PC-3 (cell line): Measurements from ENCODE around the gene C11orf58. TPM values are rescaled to one million over a fixed set of nuclear protein-coding genes. Genes with fewer than 3 reads are reported as not detected.

Experiments used
- ATAC-seq: fragments of 200-7000 bp; cut with Tn5 transposase; 2 replicates; pipeline ENCODE4 v1.9.1; 2020; ENCODE audit warnings: mild to moderate bottlenecking, moderate library complexity
- BruUV-seq: library from RNA; stranded (reverse); fragments of 400-500 nt; replicated peaks from 2 replicates; lab custom pipeline; 2021; lab: Mats Ljungman, UMichigan
- CTCF ChIA-PET: fragments of 300-600 bp; sonication (Branson Sonifier 250); formaldehyde crosslinking; loops from one replicate; lab custom pipeline; 2022; ENCODE audit warnings: antibody characterized with exemption; lab: Charles Lee
- POLR2A ChIA-PET: fragments of 300-600 bp; sonication (Branson Sonifier 250); formaldehyde crosslinking; loops from one replicate; lab custom pipeline; 2022; ENCODE audit warnings: antibody characterized with exemption; ENCODE audit not compliant: unreplicated experiment; lab: Charles Lee
- DNase-seq: peaks from one replicate; pipeline ENCODE4 v3.0.0-alpha.2; 2015
- H2AFZ ChIP-seq: fragments of 300-600 bp; sonication (generic); 2 replicates; pipeline ENCODE4 v1.6.0; 2016; ENCODE audit warnings: antibody characterized with exemption, low read length
- H3F3A ChIP-seq: fragments of 300-600 bp; sonication (generic); one replicate; pipeline ENCODE4 v1.6.0; 2017; ENCODE audit warnings: antibody characterized with exemption, low read length, control low read depth, mild to moderate bottlenecking; ENCODE audit not compliant: unreplicated experiment
- H3K27ac ChIP-seq: fragments of 300-600 bp; sonication (generic); 2 replicates; pipeline ENCODE4 v1.5.1; 2016; ENCODE audit warnings: mild to moderate bottlenecking, low read length
- H3K27me3 ChIP-seq: fragments of 300-600 bp; sonication (generic); 2 replicates; pipeline ENCODE4 v1.6.1; 2016; ENCODE audit warnings: low read length, mixed read lengths
- H3K36me3 ChIP-seq: fragments of 300-600 bp; sonication (generic); 2 replicates; pipeline ENCODE4 v1.6.1; 2016; ENCODE audit warnings: low read depth, mixed run types, low read length, mixed read lengths
- H3K4me1 ChIP-seq: fragments of 300-600 bp; sonication (generic); 2 replicates; pipeline ENCODE4 v1.5.1; 2016; ENCODE audit warnings: low read length; ENCODE audit not compliant: insufficient read depth
- H3K4me2 ChIP-seq: fragments of 300-600 bp; sonication (generic); 2 replicates; pipeline ENCODE4 v1.6.0; 2016; ENCODE audit warnings: low read length
- H3K4me3 ChIP-seq: fragments of 300-600 bp; sonication (generic); 2 replicates; pipeline ENCODE4 v1.5.1; 2016; ENCODE audit warnings: mild to moderate bottlenecking, low read length, mixed read lengths
- H3K79me2 ChIP-seq: fragments of 300-600 bp; sonication (generic); 2 replicates; pipeline ENCODE4 v1.6.1; 2017; ENCODE audit warnings: low read length, mixed read lengths
- H3K9ac ChIP-seq: fragments of 300-600 bp; sonication (generic); 2 replicates; pipeline ENCODE4 v1.6.0; 2016; ENCODE audit warnings: mild to moderate bottlenecking, low read length
- H3K9me2 ChIP-seq: fragments of 300-600 bp; sonication (generic); replicated peaks from 2 replicates; pipeline ENCODE4 v1.6.1; 2016; ENCODE audit warnings: mixed run types, low read length, mixed read lengths
- H3K9me3 ChIP-seq: fragments of 300-600 bp; sonication (generic); 2 replicates; pipeline ENCODE4 v1.6.1; 2016; ENCODE audit warnings: low read length, mixed read lengths
- H4K20me1 ChIP-seq: fragments of 300-600 bp; sonication (generic); 2 replicates; pipeline ENCODE4 v1.6.1; 2016; ENCODE audit warnings: low read length, mixed read lengths
- CTCF ChIP-seq: fragments of 300-600 bp; sonication (generic); conservative IDR thresholded peaks from 2 replicates; pipeline ENCODE4 v1.5.1; 2017; ENCODE audit warnings: antibody characterized with exemption, low read depth, mild to moderate bottlenecking, low read length
- EZH2 ChIP-seq: fragments of 300-600 bp; sonication (generic); IDR thresholded peaks from one replicate; pipeline ENCODE4 v1.6.1; 2017; ENCODE audit warnings: antibody characterized with exemption, mild to moderate bottlenecking, low read length; ENCODE audit not compliant: unreplicated experiment
- EZH2phosphoT487 ChIP-seq: fragments of 300-600 bp; sonication (generic); IDR thresholded peaks from 2 replicates; pipeline ENCODE4 v1.6.1; 2018; ENCODE audit warnings: mild to moderate bottlenecking, antibody characterized with exemption, low read length, borderline replicate concordance
- intact Hi-C: fragments of 100-400 bp; cut with micrococcal nuclease; formaldehyde crosslinking; loops from 2 replicates; pipeline ENCODE4 v1.9.0; 2023
- total RNA-seq: library from RNA; depleted of rRNA; stranded (reverse); fragments of >200 nt; gene quantifications from 2 replicates; pipeline ENCODE4 v1.2.3, GENCODE V29; 2014

The C11orf58 gene
- total RNA-seq, 1 experiment from 2014 or later, result 157 TPM

GRCh38 chr11:16775614-16776283 is 37.3 kb downstream of the C11orf58 start:
- Histone ChIP-seq H3K9ac (no peak overlapping the region), H3K4me2 (no peak overlapping the region), H2AFZ (no peak overlapping the region), H3K79me2 (no peaks in the 10 kb centered on the region), H3K36me3 (no peaks in the 10 kb centered on the region), H3K27ac (no peak overlapping the region), H3F3A (no peaks in the 10 kb centered on the region), H3K4me3 (no peak overlapping the region), H4K20me1 (no peaks in the 10 kb centered on the region), H3K9me2 (no peaks in the 10 kb centered on the region), H3K9me3 (no peaks in the 10 kb centered on the region), H3K27me3 (no peaks in the 10 kb centered on the region), H3K4me1 (peaks cover 6% of the 10 kb centered on the region)
- ATAC-seq, result no peak
- no peak for TF ChIP-seq EZH2phosphoT487
- TF ChIP-seq EZH2, result no peak
- TF ChIP-seq CTCF, result no peak
- no peak for DNase-seq
- no TSS peak for BruUV-seq
- intact Hi-C loops, result no loop called here
- POLR2A ChIA-PET, result no interaction called here
- CTCF ChIA-PET, result no interaction called here

DNA sequence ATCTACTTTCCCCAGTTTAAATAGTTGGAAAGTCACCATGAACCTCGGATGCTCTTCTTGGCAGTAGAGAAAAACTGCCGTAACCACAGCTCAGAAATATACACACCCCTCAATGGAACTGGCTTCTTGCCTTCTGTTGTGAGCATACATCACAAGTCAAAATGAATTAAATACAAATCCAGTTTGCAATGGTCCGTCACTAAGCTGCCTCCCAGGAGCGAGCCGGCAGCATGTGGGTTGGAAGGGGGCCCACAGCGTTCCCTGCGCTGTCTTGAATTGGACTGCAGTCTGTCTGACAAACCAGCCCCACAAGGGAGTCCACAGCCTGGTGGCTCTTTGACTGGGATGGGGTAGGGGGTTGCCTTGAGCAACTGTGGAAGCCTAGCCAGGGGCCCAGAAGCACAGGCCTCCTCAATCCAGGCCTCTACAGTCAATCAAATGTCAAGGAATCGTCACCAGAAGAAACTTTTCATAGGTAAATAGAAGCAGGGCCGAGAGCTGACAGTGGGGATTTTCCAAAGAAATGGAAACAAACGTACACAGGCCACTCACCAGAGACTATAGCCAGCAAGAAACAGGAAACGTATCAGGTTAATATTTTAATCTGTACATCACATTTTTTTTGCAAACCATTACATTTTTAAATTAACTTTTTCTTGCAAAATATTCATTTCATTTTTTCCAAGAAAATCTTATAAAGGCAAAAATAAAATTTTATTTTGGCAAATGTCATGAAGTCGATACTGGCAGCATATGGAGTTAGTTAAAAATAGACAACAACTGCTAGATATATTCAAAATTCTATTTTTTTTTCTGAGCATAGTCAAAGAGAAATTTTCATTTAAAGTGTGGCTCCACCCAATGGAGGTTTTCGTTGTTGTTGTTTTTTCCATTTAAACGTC is 38.5 kb downstream of the C11orf58 start:
- Histone ChIP-seq H3K27ac (no peak overlapping the region), H4K20me1 (no peaks in the 10 kb centered on the region), H3K36me3 (no peaks in the 10 kb centered on the region), H3F3A (no peaks in the 10 kb centered on the region), H3K4me2 (no peak overlapping the region), H2AFZ (no peak overlapping the region), H3K4me3 (no peak overlapping the region), H3K4me1 (peaks cover 6% of the 10 kb centered on the region), H3K27me3 (no peaks in the 10 kb centered on the region), H3K9me2 (no peaks in the 10 kb centered on the region), H3K9ac (no peak overlapping the region), H3K9me3 (no peaks in the 10 kb centered on the region), H3K79me2 (no peaks in the 10 kb centered on the region)
- no peak for ATAC-seq
- ChIA-PET POLR2A (interaction anchor here (0.7 kb wide), 1 partner anchor 876 kb away, joined by 4 read pairs; no protein-coding TSS in a partner anchor), CTCF (no interaction called here)
- no peak for DNase-seq
- BruUV-seq, result no TSS peak
- TF ChIP-seq EZH2, result no peak
- no peak for TF ChIP-seq EZH2phosphoT487
- TF ChIP-seq CTCF, result no peak
- intact Hi-C loops, result no loop called here
